DMS153 treated with DMSO at 0.1 percent for 48 hours (cell line): Measurements from ENCODE around the gene SMAD2.
"Not testable (repeated sequence)": the region's sequence is repeated elsewhere in the genome, so short reads cannot be mapped to it uniquely, and the experiment has no call there.

Source experiments
- DNase-seq: peaks from one replicate; lab custom pipeline; 2025; ENCODE audit not compliant: unreplicated experiment; lab: John Stamatoyannopoulos, UW

SMAD2 gene

GRCh38 chr18:47797126-47797525, 133.3 kb downstream of the SMAD2 start:
- no peak for DNase-seq

GRCh38 chr18:47795434-47795814, 135.0 kb downstream of the SMAD2 start:
- no peak for DNase-seq

GRCh38 chr18:47794725-47795433, 135.6 kb downstream of the SMAD2 start:
- no peak for DNase-seq

- DNase-seq: no peak
Observed at GRCh38 chr18:47793609-47794008, 136.8 kb downstream of the SMAD2 start.

GRCh38 chr18:47791461-47791985, 138.9 kb downstream of the SMAD2 start:
- DNase-seq: no peak

- DNase-seq: no peak
Observed at GRCh38 chr18:47790036-47790435, 140.4 kb downstream of the SMAD2 start.

- DNase-seq: no peak
Observed at GRCh38 chr18:47788621-47789020, 141.8 kb downstream of the SMAD2 start.

GRCh38 chr18:47781561-47781960, 148.9 kb downstream of the SMAD2 start:
- no peak for DNase-seq

GRCh38 chr18:47780011-47780725, 150.3 kb downstream of the SMAD2 start:
- DNase-seq: no peak

- DNase-seq: no peak
Observed at GRCh38 chr18:47779381-47779780, 151.1 kb downstream of the SMAD2 start.

- no peak for DNase-seq
Observed at GRCh38 chr18:47777626-47778025, 152.8 kb downstream of the SMAD2 start.

GRCh38 chr18:47775961-47776360, 154.5 kb downstream of the SMAD2 start:
- no peak for DNase-seq

- DNase-seq: no peak
Observed at GRCh38 chr18:47773931-47774330, 156.5 kb downstream of the SMAD2 start.

GRCh38 chr18:47772374-47773248, 157.8 kb downstream of the SMAD2 start:
- peak; percentile 40 for DNase-seq

GRCh38 chr18:47771922-47772321, 158.5 kb downstream of the SMAD2 start:
- DNase-seq: no peak

- DNase-seq: no peak
Observed at GRCh38 chr18:47767699-47768098, 162.8 kb downstream of the SMAD2 start.

- DNase-seq: not testable (repeated sequence)
Observed at GRCh38 chr18:47767198-47767597, 163.3 kb downstream of the SMAD2 start.
